HCT116 (cell line): ENCODE data around the gene FAM167B.

Source experiments
- CEBPB ChIP-seq: IDR thresholded peaks from 2 replicates; pipeline ENCODE4 v1.6.1; 2012; ENCODE audit warnings: low read depth
- EZH2 ChIP-seq: fragments of 200-600 bp; sonication (generic); IDR thresholded peaks from 2 replicates; pipeline ENCODE4 v1.6.1; 2017; ENCODE audit warnings: antibody characterized with exemption, mixed run types
- EZH2phosphoT487 ChIP-seq: fragments of 200-600 bp; IDR thresholded peaks from 2 replicates; pipeline ENCODE4 v1.6.1; 2018; ENCODE audit warnings: antibody characterized with exemption, borderline replicate concordance
- JUND ChIP-seq: IDR thresholded peaks from 2 replicates; pipeline ENCODE4 v1.6.1; 2012
- POLR2A ChIP-seq: IDR thresholded peaks from 2 replicates; pipeline ENCODE4 v1.7.0; 2011; ENCODE audit warnings: borderline replicate concordance; ENCODE audit not compliant: insufficient read depth, insufficient read length; ENCODE audit errors: extremely low read depth
- POLR2AphosphoS5 ChIP-seq: IDR thresholded peaks from 2 replicates; pipeline ENCODE4 v1.6.1; 2011; ENCODE audit warnings: mild to moderate bottlenecking, low read depth, low read length, moderate library complexity
- SP1 ChIP-seq: IDR thresholded peaks from 2 replicates; pipeline ENCODE4 v1.6.1; 2012; ENCODE audit warnings: low read depth
- SRF ChIP-seq: IDR thresholded peaks from 2 replicates; pipeline ENCODE4 v1.6.1; 2012; ENCODE audit warnings: low read depth
- YY1 ChIP-seq: IDR thresholded peaks from 2 replicates; pipeline ENCODE4 v1.6.1; 2011; ENCODE audit warnings: low read length, low read depth, moderate library complexity, mild to moderate bottlenecking; ENCODE audit not compliant: insufficient replicate concordance; ENCODE audit errors: extremely low read depth
- ZNF274 ChIP-seq: fragments of 200-500 bp; sonication (Bioruptor generic); IDR thresholded peaks from 2 replicates; pipeline ENCODE4 v1.6.1; 2014; ENCODE audit warnings: mild to moderate bottlenecking, low read depth, low read length, inconsistent platforms
- TF ChIP-seq, protein P1 (sequence below), 3 experiments: fragments of 200-600 bp in 1 of 3; sonication (generic) in 1 of 3; IDR thresholded peaks in 2 of 3; conservative IDR thresholded peaks in 1 of 3; 2 replicates each; pipeline ENCODE4 v1.5.1; 2012 to 2017; ENCODE audit warnings: low read depth in 2 of 3, low read length in 2 of 3, antibody characterized with exemption in 1 of 3, borderline replicate concordance in 1 of 3, control low read depth in 1 of 3, mild to moderate bottlenecking in 1 of 3, mixed read lengths in 1 of 3, mixed run types in 1 of 3, moderate library complexity in 1 of 3; ENCODE audit not compliant: insufficient read depth in 1 of 3
- TF ChIP-seq, protein P2 (sequence below): IDR thresholded peaks from 2 replicates; pipeline ENCODE4 v1.6.1; 2012

DNA sequence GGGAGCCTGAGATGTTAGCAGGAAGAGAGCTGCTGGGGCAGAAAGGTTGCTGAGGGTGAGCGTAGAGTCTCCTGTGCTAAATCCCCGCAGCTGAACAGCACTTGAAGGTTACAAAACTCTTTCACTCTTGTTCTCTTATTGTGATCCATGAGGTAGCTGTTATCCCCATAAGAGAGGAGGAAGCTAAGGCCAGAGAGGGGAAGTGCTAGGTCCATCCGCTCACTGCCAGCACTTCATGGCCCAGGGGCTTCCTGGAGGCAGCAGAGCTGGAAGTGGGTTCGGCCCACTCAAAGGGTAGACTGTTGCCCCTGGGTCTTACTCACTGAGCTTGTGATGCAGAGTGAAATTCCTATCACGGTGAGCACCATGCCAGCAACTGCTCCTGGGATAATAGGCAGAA, 30.5 kb upstream of the FAM167B start:
- TF ChIP-seq ZNF274 = no peak
- TF ChIP-seq, protein P1, sequence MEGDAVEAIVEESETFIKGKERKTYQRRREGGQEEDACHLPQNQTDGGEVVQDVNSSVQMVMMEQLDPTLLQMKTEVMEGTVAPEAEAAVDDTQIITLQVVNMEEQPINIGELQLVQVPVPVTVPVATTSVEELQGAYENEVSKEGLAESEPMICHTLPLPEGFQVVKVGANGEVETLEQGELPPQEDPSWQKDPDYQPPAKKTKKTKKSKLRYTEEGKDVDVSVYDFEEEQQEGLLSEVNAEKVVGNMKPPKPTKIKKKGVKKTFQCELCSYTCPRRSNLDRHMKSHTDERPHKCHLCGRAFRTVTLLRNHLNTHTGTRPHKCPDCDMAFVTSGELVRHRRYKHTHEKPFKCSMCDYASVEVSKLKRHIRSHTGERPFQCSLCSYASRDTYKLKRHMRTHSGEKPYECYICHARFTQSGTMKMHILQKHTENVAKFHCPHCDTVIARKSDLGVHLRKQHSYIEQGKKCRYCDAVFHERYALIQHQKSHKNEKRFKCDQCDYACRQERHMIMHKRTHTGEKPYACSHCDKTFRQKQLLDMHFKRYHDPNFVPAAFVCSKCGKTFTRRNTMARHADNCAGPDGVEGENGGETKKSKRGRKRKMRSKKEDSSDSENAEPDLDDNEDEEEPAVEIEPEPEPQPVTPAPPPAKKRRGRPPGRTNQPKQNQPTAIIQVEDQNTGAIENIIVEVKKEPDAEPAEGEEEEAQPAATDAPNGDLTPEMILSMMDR (IDR thresholded peaks at IDR 0.05 in 2 of 3, conservative IDR thresholded peaks at IDR 0.05 in 1 of 3; ENCODE audit: borderline replicate concordance in 1 of 3, insufficient read depth in 1 of 3, low read depth in 2 of 3, low read length in 2 of 3) = no peak
- no peak for TF ChIP-seq SRF
- TF ChIP-seq CEBPB = no peak
- TF ChIP-seq, protein P2, sequence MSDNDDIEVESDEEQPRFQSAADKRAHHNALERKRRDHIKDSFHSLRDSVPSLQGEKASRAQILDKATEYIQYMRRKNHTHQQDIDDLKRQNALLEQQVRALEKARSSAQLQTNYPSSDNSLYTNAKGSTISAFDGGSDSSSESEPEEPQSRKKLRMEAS = no peak
- TF ChIP-seq YY1 = no peak
- TF ChIP-seq EZH2phosphoT487 = no peak
- TF ChIP-seq POLR2A = no peak
- no peak for TF ChIP-seq SP1
- no peak for TF ChIP-seq EZH2
- no peak for TF ChIP-seq POLR2AphosphoS5
- TF ChIP-seq JUND = no peak
